HEK293 (cell line): ENCODE measurements around the gene TASP1.
"Not testable (repeated sequence)": the region's sequence is repeated elsewhere in the genome, so short reads cannot be mapped to it uniquely, and the experiment has no call there.

Source experiments
- PATZ1 ChIP-seq: fragments of 450-650 bp; formaldehyde crosslinking; IDR thresholded peaks from 2 replicates; pipeline ENCODE4 v1.5.1; 2016; ENCODE audit warnings: missing biosample characterization, missing genetic modification characterization
- SP2 ChIP-seq: fragments of 450-650 bp; formaldehyde crosslinking; IDR thresholded peaks from 2 replicates; pipeline ENCODE4 v1.5.1; 2016; ENCODE audit warnings: missing biosample characterization, missing genetic modification characterization
- TRIM28 ChIP-seq: IDR thresholded peaks from 2 replicates; pipeline ENCODE4 v1.6.1; 2011; ENCODE audit warnings: low read length, control low read depth, borderline replicate concordance
- ZBTB1 ChIP-seq: fragments of 450-650 bp; formaldehyde crosslinking; IDR thresholded peaks from 2 replicates; pipeline ENCODE4 v1.5.1; 2016; ENCODE audit warnings: missing biosample characterization, missing genetic modification characterization
- ZBTB6 ChIP-seq: fragments of 450-650 bp; formaldehyde crosslinking; IDR thresholded peaks from 2 replicates; pipeline ENCODE4 v1.5.1; 2017; ENCODE audit warnings: missing biosample characterization, missing genetic modification characterization
- ZBTB8A ChIP-seq: fragments of 450-650 bp; formaldehyde crosslinking; IDR thresholded peaks from 2 replicates; pipeline ENCODE4 v1.5.1; 2016; ENCODE audit warnings: missing biosample characterization, missing genetic modification characterization
- ZNF580 ChIP-seq: fragments of 450-650 bp; formaldehyde crosslinking; IDR thresholded peaks from 2 replicates; pipeline ENCODE4 v1.5.1; 2016; ENCODE audit warnings: missing biosample characterization, missing genetic modification characterization
- TF ChIP-seq, protein P1 (sequence below): fragments of 450-650 bp; formaldehyde crosslinking; IDR thresholded peaks from 2 replicates; pipeline ENCODE4 v1.5.1; 2016; ENCODE audit warnings: missing biosample characterization, missing genetic modification characterization

DNA sequence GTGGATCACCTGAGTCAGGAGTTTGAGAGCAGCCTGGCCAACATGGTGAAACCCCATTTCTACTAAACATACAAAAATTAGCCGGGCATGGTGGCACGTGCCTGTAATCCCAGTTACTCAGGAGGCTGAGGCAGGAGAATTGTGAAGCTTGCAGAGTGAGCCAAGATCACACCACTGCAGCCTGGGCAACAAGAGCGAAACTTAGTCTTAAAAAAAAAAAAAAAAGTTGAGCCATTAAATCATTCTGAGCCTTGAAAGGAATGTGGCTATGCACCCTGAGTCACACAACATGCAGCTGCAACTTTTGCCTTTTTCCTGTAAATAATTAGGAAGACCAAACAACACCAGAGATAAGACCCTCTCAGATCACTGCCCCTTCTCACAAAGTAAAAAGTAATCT is 11.2 kb downstream of the TASP1 start:
- TF ChIP-seq, protein P1, sequence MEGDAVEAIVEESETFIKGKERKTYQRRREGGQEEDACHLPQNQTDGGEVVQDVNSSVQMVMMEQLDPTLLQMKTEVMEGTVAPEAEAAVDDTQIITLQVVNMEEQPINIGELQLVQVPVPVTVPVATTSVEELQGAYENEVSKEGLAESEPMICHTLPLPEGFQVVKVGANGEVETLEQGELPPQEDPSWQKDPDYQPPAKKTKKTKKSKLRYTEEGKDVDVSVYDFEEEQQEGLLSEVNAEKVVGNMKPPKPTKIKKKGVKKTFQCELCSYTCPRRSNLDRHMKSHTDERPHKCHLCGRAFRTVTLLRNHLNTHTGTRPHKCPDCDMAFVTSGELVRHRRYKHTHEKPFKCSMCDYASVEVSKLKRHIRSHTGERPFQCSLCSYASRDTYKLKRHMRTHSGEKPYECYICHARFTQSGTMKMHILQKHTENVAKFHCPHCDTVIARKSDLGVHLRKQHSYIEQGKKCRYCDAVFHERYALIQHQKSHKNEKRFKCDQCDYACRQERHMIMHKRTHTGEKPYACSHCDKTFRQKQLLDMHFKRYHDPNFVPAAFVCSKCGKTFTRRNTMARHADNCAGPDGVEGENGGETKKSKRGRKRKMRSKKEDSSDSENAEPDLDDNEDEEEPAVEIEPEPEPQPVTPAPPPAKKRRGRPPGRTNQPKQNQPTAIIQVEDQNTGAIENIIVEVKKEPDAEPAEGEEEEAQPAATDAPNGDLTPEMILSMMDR (tag by site-specific recombination) = not testable (repeated sequence)
- TF ChIP-seq ZNF580 (tag by site-specific recombination); ZBTB1 (tag by site-specific recombination); PATZ1 (tag by site-specific recombination); SP2 (tag by site-specific recombination); ZBTB6 (tag by site-specific recombination); ZBTB8A (tag by site-specific recombination); TRIM28: not testable (repeated sequence)
